Activated gamma-delta T cell treated with anti-CD3 and anti-CD28 coated beads, Interleukin-2, amount 50 U/mL, for 16 hours (primary cell): ENCODE results near the gene BTBD9.
"Not testable (repeated sequence)": the region's sequence is repeated elsewhere in the genome, so short reads cannot be mapped to it uniquely, and the experiment has no call there.

ENCODE experiments used
- DNase-seq: peaks from one replicate; pipeline ENCODE4 v3.0.0-alpha.2; 2020; ENCODE audit warnings: low read depth

Gene BTBD9

GRCh38 chr6:38387461-38387860 lies 252.3 kb downstream of the BTBD9 start:
- DNase-seq, result no peak

- no peak for DNase-seq
These were observed 260.9 kb downstream of the BTBD9 start for GRCh38 chr6:38378801-38379200.

- no peak for DNase-seq
These were observed 263.8 kb downstream of the BTBD9 start for GRCh38 chr6:38375937-38376336.

GRCh38 chr6:38375341-38375740 lies 264.4 kb downstream of the BTBD9 start:
- no peak for DNase-seq

- no peak for DNase-seq
These were observed 267.8 kb downstream of the BTBD9 start for GRCh38 chr6:38371881-38372280.

GRCh38 chr6:38370653-38371601 lies 268.8 kb downstream of the BTBD9 start:
- DNase-seq, result no peak

DNA sequence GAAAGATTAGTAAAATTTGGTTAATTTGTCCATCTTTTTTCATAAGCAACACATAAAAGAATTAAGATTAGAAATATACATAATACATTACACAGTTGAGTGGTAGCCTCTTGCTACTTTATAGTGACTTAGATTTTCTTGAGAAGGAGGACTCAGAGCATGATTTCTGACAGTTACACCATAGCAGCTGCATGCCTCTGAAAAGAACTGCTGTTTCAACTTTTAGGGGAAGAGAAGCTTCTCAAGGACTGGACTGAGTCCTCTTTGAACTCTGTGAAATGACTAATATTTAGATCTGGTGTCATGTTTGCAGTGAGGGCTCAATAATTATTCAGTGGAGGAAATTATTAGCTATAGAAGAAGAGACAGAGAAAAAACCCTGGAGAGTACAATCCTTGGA lies 272.5 kb downstream of the BTBD9 start:
- no peak for DNase-seq

DNA sequence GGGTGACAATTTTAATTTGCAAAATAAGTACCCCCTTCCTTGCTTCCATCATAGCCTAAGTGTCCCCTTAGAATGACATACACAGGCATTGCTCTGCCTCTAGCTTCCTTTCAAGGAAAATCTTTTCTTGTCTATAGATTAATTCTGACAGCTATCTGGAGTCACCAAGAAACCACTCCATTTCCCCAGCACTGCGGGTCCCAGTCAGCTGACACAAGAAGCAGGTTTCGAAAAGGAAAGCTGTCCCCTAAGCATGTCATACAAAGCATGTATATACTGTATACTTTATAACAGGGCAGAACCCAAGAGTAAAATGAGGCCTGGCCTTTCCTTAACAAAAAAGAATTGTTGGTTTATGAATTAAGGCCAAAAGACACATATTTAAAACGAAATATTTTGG lies 273.5 kb downstream of the BTBD9 start:
- DNase-seq, result no peak

DNA sequence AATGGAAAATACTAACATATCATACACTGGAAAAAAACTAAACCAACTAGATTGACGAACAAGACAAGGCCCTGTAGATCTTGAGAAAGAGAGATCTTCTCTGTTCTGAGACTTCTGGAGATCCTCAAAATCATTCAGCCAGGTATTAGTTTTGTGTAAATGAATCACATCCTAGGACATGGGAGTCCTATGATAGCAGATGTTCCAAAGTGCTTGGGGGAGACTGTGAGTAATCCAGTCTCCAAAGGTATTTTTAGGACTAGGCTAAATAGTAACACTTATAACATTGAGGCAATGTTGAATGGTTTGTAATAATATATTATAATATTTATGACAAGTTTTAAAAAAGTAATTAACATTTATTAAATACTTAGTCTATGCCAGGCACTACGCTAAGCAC lies 275.0 kb downstream of the BTBD9 start:
- DNase-seq, result no peak

GRCh38 chr6:38364127-38364526 lies 275.6 kb downstream of the BTBD9 start:
- no peak for DNase-seq

GRCh38 chr6:38355519-38355918 lies 284.2 kb downstream of the BTBD9 start:
- DNase-seq, result no peak

- DNase-seq, result no peak
These were observed 284.8 kb downstream of the BTBD9 start for GRCh38 chr6:38354905-38355304.

DNA sequence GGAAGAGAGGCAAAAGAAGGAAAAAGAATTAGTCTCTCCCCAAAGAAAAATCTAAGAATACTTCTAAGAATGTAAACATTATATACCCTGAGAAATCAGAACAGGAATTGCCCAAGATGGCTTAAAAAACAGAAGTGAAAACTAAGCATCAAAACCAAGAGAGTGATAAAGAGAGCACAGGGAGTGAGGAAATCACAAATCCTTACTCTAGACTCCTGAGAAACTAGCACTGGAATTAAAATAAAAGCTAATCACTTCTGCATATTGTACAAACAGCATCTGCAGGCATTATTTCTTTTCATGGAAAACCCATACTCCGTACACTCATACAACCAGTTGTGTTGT lies 285.7 kb downstream of the BTBD9 start:
- no peak for DNase-seq

DNA sequence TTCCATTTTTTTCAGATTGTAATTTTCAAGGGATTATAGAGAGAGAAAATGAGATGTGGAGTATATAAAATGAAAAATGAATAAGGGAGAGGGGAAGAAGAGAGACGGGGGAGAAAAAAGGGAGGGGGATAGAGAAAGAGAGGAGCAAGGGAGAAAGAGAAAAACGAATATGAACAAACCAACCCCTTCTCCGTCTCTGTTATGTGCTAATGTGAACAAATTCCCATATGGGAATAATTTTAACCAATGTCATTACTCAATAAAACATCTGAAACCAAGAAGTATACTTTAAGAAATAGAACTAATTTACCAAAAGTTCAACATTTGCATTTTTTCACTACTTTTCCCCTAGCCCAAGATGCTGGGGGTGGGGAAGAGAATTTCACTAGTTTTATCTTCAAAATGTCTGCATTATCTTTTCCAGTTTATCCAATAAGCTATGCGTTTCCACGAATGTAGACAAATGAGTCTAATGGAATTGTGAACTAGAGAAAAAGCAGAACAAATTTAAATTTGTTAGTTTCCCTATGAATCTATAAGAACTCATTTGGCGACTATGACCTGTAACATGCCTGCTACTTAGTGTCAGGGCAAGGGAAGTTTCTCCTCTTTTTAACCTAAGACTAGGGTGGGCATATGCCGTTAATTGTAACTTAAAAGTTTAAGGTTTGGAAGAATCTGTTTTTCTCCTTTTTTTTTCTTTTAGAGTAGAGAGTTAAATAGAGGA lies 286.3 kb downstream of the BTBD9 start:
- DNase-seq, result no peak

DNA sequence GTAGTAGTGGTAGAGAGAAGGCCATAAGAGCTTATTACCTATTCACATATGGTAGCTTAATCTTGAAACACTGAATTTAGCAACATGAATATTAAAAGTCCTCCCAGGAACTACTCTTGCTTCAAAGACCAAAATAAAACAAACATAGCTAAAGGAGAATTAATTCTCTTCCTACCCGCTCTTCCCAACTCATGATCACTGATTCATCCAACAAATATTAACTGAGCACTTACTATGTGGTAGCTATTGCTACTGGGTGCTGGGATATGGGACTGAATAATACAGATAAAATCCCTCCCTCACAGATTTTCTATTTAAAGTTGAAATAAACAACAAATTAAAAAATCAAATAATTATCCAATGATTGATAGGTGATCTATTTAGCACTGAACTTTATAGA lies 287.1 kb downstream of the BTBD9 start:
- DNase-seq, result no peak

GRCh38 chr6:38350942-38351341 lies 288.8 kb downstream of the BTBD9 start:
- no peak for DNase-seq

DNA sequence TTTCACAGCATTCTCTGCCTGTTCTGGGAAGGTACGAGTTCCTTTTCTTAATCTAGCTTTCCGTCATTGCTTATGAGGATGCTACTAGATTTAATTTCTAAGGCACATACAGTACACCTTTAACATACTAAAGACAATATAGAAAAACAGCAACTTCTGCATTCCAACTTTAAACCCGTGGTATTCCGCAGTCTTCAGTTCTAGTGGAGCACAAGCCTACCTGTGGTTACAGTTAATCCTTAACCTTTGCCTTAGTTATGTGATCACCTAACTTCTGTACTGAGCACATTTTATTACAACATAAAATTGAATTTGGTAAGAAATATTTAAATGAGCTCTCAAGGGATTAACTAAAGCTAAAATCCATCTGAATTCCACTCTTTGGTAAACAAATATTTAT lies 289.5 kb downstream of the BTBD9 start:
- DNase-seq, result no peak

- DNase-seq, result no peak
These were observed 289.9 kb downstream of the BTBD9 start for GRCh38 chr6:38349795-38350194.

GRCh38 chr6:38349221-38349620 lies 290.5 kb downstream of the BTBD9 start:
- no peak for DNase-seq

DNA sequence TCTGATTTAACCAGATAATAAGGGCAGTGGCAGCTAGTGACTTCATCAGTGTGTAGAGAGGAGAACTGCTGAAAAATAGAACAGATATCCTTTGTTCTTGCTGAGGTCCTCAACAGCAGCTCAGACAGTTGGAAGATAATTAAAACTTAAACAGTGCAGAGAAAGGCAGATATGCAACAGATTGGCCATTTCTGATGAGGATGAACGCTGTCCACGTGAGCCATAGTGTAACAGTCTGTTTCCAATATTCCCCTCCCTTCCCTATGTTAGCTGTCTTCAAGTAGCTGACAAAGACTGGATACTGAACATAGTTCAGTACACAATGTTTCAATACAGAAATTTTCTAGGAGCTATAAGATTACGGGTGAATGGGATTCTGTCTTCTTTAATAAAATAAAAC lies 291.4 kb downstream of the BTBD9 start:
- DNase-seq, result no peak

DNA sequence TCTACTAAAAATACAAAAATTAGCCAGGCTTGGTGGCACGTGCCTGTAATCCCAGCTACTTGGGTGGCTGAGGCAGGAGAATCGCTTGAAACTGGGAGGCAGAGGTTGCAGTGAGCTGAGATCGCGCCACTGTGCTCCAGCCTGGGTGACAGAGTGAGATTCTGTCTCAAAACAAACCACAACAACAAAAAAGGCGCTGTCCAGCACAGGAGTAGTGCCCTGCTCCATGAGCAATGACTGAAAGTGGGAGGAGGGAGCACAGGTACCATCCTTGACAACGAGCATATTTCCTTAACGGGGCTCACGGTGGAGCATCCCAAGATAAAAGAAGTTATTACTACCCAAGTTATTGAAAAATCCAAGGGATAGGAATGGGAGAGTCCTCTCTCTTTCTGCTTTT lies 291.9 kb downstream of the BTBD9 start:
- not testable (repeated sequence) for DNase-seq

DNA sequence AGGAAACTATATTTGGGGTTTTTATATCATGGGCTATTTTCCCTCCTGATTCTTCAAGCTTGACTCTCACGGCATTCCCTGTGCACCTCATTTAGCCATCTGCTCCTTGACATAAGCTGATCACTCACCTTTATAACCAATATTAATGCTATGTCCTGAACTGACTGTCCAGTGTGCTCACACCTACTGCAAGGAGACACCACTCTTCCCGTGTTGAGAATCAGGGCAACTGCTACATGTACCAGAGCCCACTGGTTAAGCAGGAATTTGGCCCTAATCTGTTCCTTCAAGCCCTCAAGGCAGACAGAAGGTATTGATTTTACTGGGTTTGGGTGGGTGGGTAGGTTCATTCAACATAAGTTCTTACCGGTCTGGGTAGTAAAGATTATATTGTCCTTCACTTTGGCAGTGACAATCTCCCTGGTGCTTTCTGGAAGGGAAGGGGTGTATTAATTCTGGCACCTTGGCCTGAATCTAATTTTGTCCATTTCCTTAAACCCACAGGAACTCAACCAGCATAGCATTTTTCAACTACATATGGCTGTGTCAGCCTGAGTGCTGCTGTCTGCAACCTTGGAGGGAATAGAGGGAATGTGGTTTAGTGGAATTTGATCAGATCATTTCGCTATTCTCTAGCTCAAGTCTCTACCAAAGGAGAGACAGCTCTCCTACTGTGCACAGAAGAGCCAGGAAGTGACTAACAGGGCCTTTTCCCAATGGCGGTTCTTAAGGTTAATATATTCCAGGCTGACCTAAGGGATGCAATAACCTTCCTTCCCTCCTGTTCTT lies 293.2 kb downstream of the BTBD9 start:
- no peak for DNase-seq

DNA sequence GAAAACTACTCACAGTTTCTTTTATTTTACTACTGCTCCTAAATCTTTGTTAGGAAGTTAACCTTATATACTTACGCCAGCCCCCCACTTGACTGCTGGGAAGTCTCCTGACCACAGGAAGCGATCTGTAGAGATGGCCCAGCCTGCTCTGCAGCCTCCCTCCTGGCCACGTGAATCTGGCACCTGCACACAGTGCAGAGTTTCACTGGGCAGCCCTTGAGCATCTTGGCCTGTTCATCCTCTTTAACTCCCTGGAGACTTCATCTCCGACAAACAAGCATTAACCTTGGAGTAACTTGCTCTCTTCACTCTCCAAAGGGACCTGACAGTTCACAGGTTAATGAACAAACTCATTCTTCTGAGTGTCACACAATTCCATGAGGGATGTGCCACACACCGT lies 294.1 kb downstream of the BTBD9 start:
- no peak for DNase-seq
